ENCODE measurements around the gene BTC.

The BTC gene

DNA sequence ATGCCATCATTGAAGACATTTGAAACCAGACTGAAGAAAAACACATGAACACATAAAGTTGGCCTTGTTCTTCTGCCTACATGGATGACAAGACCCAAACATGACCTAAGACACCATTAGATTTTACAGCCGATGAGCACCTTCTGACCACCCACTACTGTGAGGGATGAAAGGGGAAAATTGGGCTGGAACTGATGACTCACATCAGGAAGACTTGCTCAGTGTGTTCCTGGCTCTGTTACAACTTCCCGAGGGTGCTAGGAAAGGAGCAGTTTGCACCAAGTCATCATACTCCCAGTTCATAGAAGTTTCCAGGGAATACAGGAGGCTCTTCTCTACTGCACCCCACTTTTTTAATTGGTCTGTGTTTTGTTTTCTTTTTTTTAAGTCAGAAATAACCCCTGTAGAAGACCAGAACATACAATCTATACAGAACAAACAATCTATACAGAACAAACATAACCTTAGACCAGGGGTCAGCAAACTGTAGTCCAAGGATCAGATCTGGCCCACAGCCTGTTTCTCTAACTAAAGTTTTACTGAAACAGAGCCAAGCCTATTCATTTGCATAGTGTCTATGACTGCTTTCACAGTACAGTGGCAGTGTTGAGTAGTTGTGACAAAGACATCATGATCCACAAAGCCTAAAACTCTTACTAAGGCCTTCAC, 25.3 kb downstream of the BTC start:
- DNase-seq (ENCODE audit: low read depth), result peak; percentile 89
- no peak for TF ChIP-seq CTCF (conservative IDR thresholded peaks at IDR 0.05; ENCODE audit: control insufficient read depth, insufficient read depth, low read depth, low read length)
- no peak overlapping the region for H3K4me3 ChIP-seq (ENCODE audit: control insufficient read depth, low read depth, low read length)

DNA sequence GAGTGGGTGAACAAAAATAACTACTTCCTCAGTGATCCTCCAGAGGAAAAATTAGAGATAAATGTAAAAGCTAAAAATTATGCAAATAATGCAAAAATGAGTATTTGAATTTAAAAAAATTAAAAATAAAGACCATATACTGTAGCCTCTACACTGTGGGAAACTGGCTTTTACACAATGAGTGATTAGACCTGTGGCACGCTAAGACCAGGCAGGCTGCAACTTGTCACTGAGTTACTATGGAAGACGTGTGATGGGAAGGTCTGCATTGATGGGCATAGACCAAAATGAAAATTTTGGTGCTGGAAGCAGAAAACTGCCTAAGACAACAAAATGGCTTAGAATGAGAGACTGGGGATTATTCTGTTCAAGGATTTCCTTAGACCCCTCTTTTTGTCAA, 30.2 kb downstream of the BTC start:
- no peak for TF ChIP-seq CTCF (conservative IDR thresholded peaks at IDR 0.05; ENCODE audit: control insufficient read depth, insufficient read depth, low read depth, low read length)
- H3K4me3 ChIP-seq (ENCODE audit: control insufficient read depth, low read depth, low read length), result no peak overlapping the region
- no peak for DNase-seq (ENCODE audit: low read depth)

GRCh38 chr4:74758551-74759145, 35.7 kb downstream of the BTC start:
- DNase-seq (ENCODE audit: low read depth), result no peak
- no peak for TF ChIP-seq CTCF (conservative IDR thresholded peaks at IDR 0.05; ENCODE audit: control insufficient read depth, insufficient read depth, low read depth, low read length)
- H3K4me3 ChIP-seq (ENCODE audit: control insufficient read depth, low read depth, low read length), result no peak overlapping the region

DNA sequence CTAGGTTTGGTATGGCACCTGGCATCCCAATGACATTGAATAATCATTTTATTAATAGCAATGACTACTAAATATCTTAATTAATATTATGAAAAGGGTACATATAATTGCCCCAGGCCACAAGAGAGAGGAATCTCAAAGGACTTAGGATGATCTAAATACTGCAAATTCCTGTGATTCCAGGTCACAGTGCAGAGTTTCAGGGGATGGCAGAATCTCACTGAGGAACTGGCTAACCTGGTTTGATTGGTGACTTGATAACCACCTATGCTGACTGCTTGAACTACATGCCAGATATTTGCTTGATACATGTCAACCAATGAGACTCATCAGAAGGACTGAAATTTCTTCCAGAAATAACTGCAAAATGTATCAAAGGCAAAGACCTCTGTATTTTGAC, 37.2 kb downstream of the BTC start:
- no peak for DNase-seq (ENCODE audit: low read depth)
- no peak overlapping the region for H3K4me3 ChIP-seq (ENCODE audit: control insufficient read depth, low read depth, low read length)
- no peak for TF ChIP-seq CTCF (conservative IDR thresholded peaks at IDR 0.05; ENCODE audit: control insufficient read depth, insufficient read depth, low read depth, low read length)

DNA sequence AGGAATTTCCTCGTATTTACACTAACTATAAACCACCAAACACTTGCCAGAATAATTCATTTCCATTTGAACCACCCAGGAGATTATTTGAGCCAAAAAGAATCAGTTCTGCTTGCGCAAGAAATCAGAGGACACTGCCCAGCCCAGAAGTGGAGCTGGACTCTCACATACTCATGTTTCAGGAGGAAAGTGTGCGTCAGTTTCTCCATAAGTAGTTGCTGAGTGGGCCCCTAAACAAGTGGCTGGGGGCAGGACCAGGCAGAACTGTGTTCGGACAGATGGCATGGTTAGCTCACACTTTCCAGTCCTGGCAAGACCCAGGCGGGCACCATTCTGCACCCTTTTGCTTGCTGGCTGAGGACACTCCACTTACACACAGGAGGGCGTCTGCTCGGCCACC, 38.8 kb downstream of the BTC start:
- no peak overlapping the region for H3K4me3 ChIP-seq (ENCODE audit: control insufficient read depth, low read depth, low read length)
- TF ChIP-seq CTCF (conservative IDR thresholded peaks at IDR 0.05; ENCODE audit: control insufficient read depth, insufficient read depth, low read depth, low read length), result no peak
- peak; percentile 30 for DNase-seq (ENCODE audit: low read depth)

GRCh38 chr4:74754218-74754617, 40.1 kb downstream of the BTC start:
- no peak overlapping the region for H3K4me3 ChIP-seq (ENCODE audit: control insufficient read depth, low read depth, low read length)
- no peak for DNase-seq (ENCODE audit: low read depth)
- TF ChIP-seq CTCF (conservative IDR thresholded peaks at IDR 0.05; ENCODE audit: control insufficient read depth, insufficient read depth, low read depth, low read length), result no peak

Data from fibroblast of mammary gland (primary cell).